CD4-positive, alpha-beta T cell (primary cell): ENCODE results near the gene ASB16. TPM values are rescaled to one million over a fixed set of nuclear protein-coding genes. Genes with fewer than 3 reads are reported as not detected.

Experiments
- ATAC-seq: fragments of 200-7000 bp; cut with Tn5 transposase; one replicate; pipeline ENCODE4 v1.10.0; 2022; ENCODE audit warnings: mild to moderate bottlenecking; ENCODE audit not compliant: poor library complexity
- CTCF ChIA-PET: fragments of 350-600 bp; sonication (Branson Sonifier 250); formaldehyde crosslinking; loops from one replicate; lab custom pipeline; 2021; ENCODE audit warnings: antibody characterized with exemption, inconsistent platforms; lab: Charles Lee
- POLR2A ChIA-PET: fragments of 350-600 bp; sonication (Branson Sonifier 250); formaldehyde crosslinking; loops from one replicate; lab custom pipeline; 2021; ENCODE audit warnings: antibody characterized with exemption, inconsistent platforms; lab: Charles Lee
- DNase-seq, 14 experiments: peaks; one replicate each; pipeline ENCODE4 v3.0.0-alpha.2; 2013 to 2020; ENCODE audit warnings: mixed read lengths in 2 of 14
- H3K27ac ChIP-seq, 2 donors: one replicate each; pipeline versions ENCODE4 v1.5.1 to v1.7.0; 2013; ENCODE audit warnings: low read length in 2 of 2, low read depth in 1 of 2, mild to moderate bottlenecking in 1 of 2
- H3K27me3 ChIP-seq, 2 experiments: 1 replicate in 1 of 2; 2 replicates in 1 of 2; pipeline versions ENCODE4 v1.6.1 to v1.7.0; 2013; ENCODE audit warnings: low read length in 2 of 2, control low read depth in 1 of 2, mild to moderate bottlenecking in 1 of 2, moderate library complexity in 1 of 2; ENCODE audit not compliant: insufficient read depth in 2 of 2, control insufficient read depth in 1 of 2
- H3K36me3 ChIP-seq: one replicate; pipeline ENCODE4 v1.6.1; 2013; ENCODE audit warnings: low read length, control low read depth; ENCODE audit not compliant: insufficient read depth
- H3K4me1 ChIP-seq: one replicate; pipeline ENCODE4 v1.6.1; 2013; ENCODE audit warnings: low read length, control low read depth; ENCODE audit not compliant: insufficient read depth
- H3K4me3 ChIP-seq: one replicate; pipeline ENCODE4 v1.5.1; 2013; ENCODE audit warnings: mild to moderate bottlenecking, low read length, moderate library complexity
- H3K9me3 ChIP-seq, 2 experiments: 1 replicate in 1 of 2; 2 replicates in 1 of 2; pipeline versions ENCODE4 v1.6.1 to v1.7.0; 2013; ENCODE audit warnings: low read length in 2 of 2, mild to moderate bottlenecking in 2 of 2, control low read depth in 1 of 2, moderate library complexity in 1 of 2; ENCODE audit not compliant: control insufficient read depth in 1 of 2, insufficient read depth in 1 of 2
- H3K27ac Mint-ChIP-seq: one replicate; pipeline ENCODE4 v1.8.0; 2020; ENCODE audit warnings: mixed read lengths
- H3K27me3 Mint-ChIP-seq: one replicate; pipeline ENCODE4 v1.8.0; 2021; ENCODE audit warnings: mixed read lengths
- H3K36me3 Mint-ChIP-seq: one replicate; pipeline ENCODE4 v1.8.0; 2021; ENCODE audit warnings: low read depth, mixed read lengths
- H3K4me1 Mint-ChIP-seq: one replicate; pipeline ENCODE4 v1.8.0; 2021; ENCODE audit warnings: low read depth, mixed read lengths
- H3K4me3 Mint-ChIP-seq: one replicate; pipeline ENCODE4 v1.8.0; 2020; ENCODE audit warnings: mild to moderate bottlenecking, mixed read lengths
- H3K9me3 Mint-ChIP-seq: one replicate; pipeline ENCODE4 v1.8.0; 2020; ENCODE audit warnings: mixed read lengths
- CTCF ChIP-seq: fragments of 200-600 bp; IDR thresholded peaks from one replicate; pipeline ENCODE4 v1.8.0; 2022; ENCODE audit warnings: antibody characterized with exemption, mild to moderate bottlenecking
- intact Hi-C, 2 experiments: fragments of 100-400 bp; cut with DNase I in 1 of 2; cut with micrococcal nuclease in 1 of 2; formaldehyde crosslinking; loops; one replicate each; pipeline versions ENCODE4 v1.15.1 to v1.9.0; 2023 to 2025; cut with DNase I, micrococcal nuclease
- total RNA-seq, 174 experiments: library from RNA in 2 of 174; stranded (reverse) in 2 of 174; gene quantifications; one replicate each; pipeline ENCODE4 v1.2.3 and lab custom pipeline; 2021 to 2026

The ASB16 gene
- total RNA-seq, 2 experiments from 2014 or later: 0.11 TPM; not detected in 1

- CTCF ChIA-PET: no interaction called here
- no peaks in the 10 kb centered on the region for H3K9me3 ChIP-seq
- Mint-ChIP-seq H3K36me3 (peaks cover 74% of the 10 kb centered on the region), H3K4me3 (no peak overlapping the region), H3K27me3 (no peaks in the 10 kb centered on the region), H3K27ac (no peak overlapping the region), H3K9me3 (no peaks in the 10 kb centered on the region), H3K4me1 (peaks cover 26% of the 10 kb centered on the region)
- intact Hi-C loops: no loop called here
- no peak overlapping the region for H3K4me3 ChIP-seq
- DNase-seq (no peak), ATAC-seq (no peak)
- no peaks in the 10 kb centered on the region for H3K27me3 ChIP-seq
- no peak overlapping the region for H3K27ac ChIP-seq
- H3K4me1 ChIP-seq: peaks cover 25% of the 10 kb centered on the region
- peaks cover 65% of the 10 kb centered on the region for H3K36me3 ChIP-seq
- POLR2A ChIA-PET: interaction anchor here (0.7 to 1.2 kb wide), 2 partner anchors 8 to 29 kb away, joined by 3 read pairs; no protein-coding TSS in a partner anchor
- no peak for TF ChIP-seq CTCF
Observed at GRCh38 chr17:44191941-44192496, 21.5 kb downstream of the ASB16 start.

GRCh38 chr17:44192750-44193149 lies 22.2 kb downstream of the ASB16 start:
- Mint-ChIP-seq H3K27me3 (no peaks in the 10 kb centered on the region), H3K9me3 (no peaks in the 10 kb centered on the region), H3K27ac (no peak overlapping the region), H3K36me3 (peaks cover 74% of the 10 kb centered on the region), H3K4me3 (no peak overlapping the region), H3K4me1 (peaks cover 26% of the 10 kb centered on the region)
- DNase-seq (peak in 1 of 14 experiments; percentile 24), ATAC-seq (no peak)
- ChIA-PET POLR2A (no interaction called here), CTCF (no interaction called here)
- no peak for TF ChIP-seq CTCF
- Histone ChIP-seq H3K27me3 (no peaks in the 10 kb centered on the region), H3K9me3 (no peaks in the 10 kb centered on the region), H3K4me1 (peaks cover 26% of the 10 kb centered on the region), H3K36me3 (peaks cover 72% of the 10 kb centered on the region), H3K4me3 (no peak overlapping the region), H3K27ac (no peak overlapping the region)
- intact Hi-C loops: no loop called here

- intact Hi-C loops: no loop called here
- Histone ChIP-seq H3K36me3 (peaks cover 71% of the 10 kb centered on the region), H3K9me3 (no peaks in the 10 kb centered on the region), H3K4me3 (no peak overlapping the region), H3K27me3 (no peaks in the 10 kb centered on the region), H3K27ac (no peak overlapping the region), H3K4me1 (peaks cover 26% of the 10 kb centered on the region)
- ATAC-seq (no peak), DNase-seq (no peak)
- H3K4me1 Mint-ChIP-seq: peaks cover 26% of the 10 kb centered on the region
- POLR2A ChIA-PET: interaction anchor here (1.0 kb wide), 1 partner anchor 26 kb away, joined by 3 read pairs; no protein-coding TSS in a partner anchor
- no peaks in the 10 kb centered on the region for H3K27me3 Mint-ChIP-seq
- H3K4me3 Mint-ChIP-seq: peak overlapping the region; percentile 34
- peaks cover 78% of the 10 kb centered on the region for H3K36me3 Mint-ChIP-seq
- no peak for TF ChIP-seq CTCF
- CTCF ChIA-PET: no interaction called here
- no peaks in the 10 kb centered on the region for H3K9me3 Mint-ChIP-seq
- no peak overlapping the region for H3K27ac Mint-ChIP-seq
Observed at GRCh38 chr17:44193326-44194084, 23.0 kb downstream of the ASB16 start.
